22Rv1 (cell line): ENCODE measurements around the gene B4GALNT3.

ENCODE experiments used
- H3K27ac ChIP-seq: fragments of 450-650 bp; 2 replicates; pipeline ENCODE4 v1.5.1; 2017
- CTCF ChIP-seq: fragments of 450-650 bp; IDR thresholded peaks from 2 replicates; pipeline ENCODE4 v1.5.1; 2017; ENCODE audit warnings: mild to moderate bottlenecking
- ZFX ChIP-seq: fragments of 450-650 bp; IDR thresholded peaks from 2 replicates; pipeline ENCODE4 v1.6.1; 2017; ENCODE audit warnings: antibody characterized with exemption, borderline replicate concordance

B4GALNT3 gene

GRCh38 chr12:532908-533565, 73.3 kb downstream of the B4GALNT3 start:
- TF ChIP-seq CTCF (no peak), ZFX (no peak)
- H3K27ac ChIP-seq = no peak overlapping the region

GRCh38 chr12:533718-534117, 74.0 kb downstream of the B4GALNT3 start:
- H3K27ac ChIP-seq = no peak overlapping the region
- TF ChIP-seq CTCF (no peak), ZFX (no peak)

- no peak for TF ChIP-seq CTCF
- TF ChIP-seq ZFX = no peak
- H3K27ac ChIP-seq = no peak overlapping the region
Observed at GRCh38 chr12:534216-534615, 74.5 kb downstream of the B4GALNT3 start.

GRCh38 chr12:535396-535795, 75.7 kb downstream of the B4GALNT3 start:
- no peak overlapping the region for H3K27ac ChIP-seq
- TF ChIP-seq CTCF (no peak), ZFX (no peak)

- TF ChIP-seq CTCF (no peak), ZFX (no peak)
- H3K27ac ChIP-seq = peak overlapping the region; percentile 59
Observed at GRCh38 chr12:536751-537245, 77.1 kb downstream of the B4GALNT3 start.

- no peak for TF ChIP-seq ZFX
- TF ChIP-seq CTCF = peak; percentile 24
- peak overlapping the region; percentile 59 for H3K27ac ChIP-seq
Observed at GRCh38 chr12:537772-538171, 78.0 kb downstream of the B4GALNT3 start.

- TF ChIP-seq CTCF = no peak
- peak overlapping the region; percentile 59 for H3K27ac ChIP-seq
Observed at GRCh38 chr12:538731-539539, 79.2 kb downstream of the B4GALNT3 start.
